H1 (cell line): ENCODE measurements around the gene DDAH2. TPM values are rescaled to one million over a fixed set of nuclear protein-coding genes. Genes with fewer than 3 reads are reported as not detected.

Source experiments
- CTCF ChIA-PET: fragments of 300-600 bp; sonication (Branson Sonifier 250); formaldehyde crosslinking; loops from one replicate; lab custom pipeline; 2021; ENCODE audit not compliant: partially characterized antibody; lab: Charles Lee
- POLR2A ChIA-PET: fragments of 300-600 bp; sonication (Branson Sonifier 250); formaldehyde crosslinking; loops from one replicate; lab custom pipeline; 2021; ENCODE audit warnings: inconsistent platforms; ENCODE audit not compliant: partially characterized antibody; lab: Charles Lee
- DNase-seq, 2 experiments: peaks; one replicate each; pipeline versions ENCODE4 v3.0.0 to v3.0.0-alpha.2; 2010 to 2022; ENCODE audit warnings: low spot score in 2 of 2, low read depth in 1 of 2, mixed read lengths in 1 of 2
- FAIRE-seq: peaks from 2 replicates; lab custom pipeline; 2011; peaks lifted over from hg19 to GRCh38; lab: Jason Lieb, UNC
- H2AFZ ChIP-seq: 2 replicates; pipeline ENCODE4 v1.8.1; 2012; ENCODE audit warnings: low read length, inconsistent platforms
- H2AK5ac ChIP-seq: 2 replicates; pipeline ENCODE4 v1.6.1; 2013; ENCODE audit warnings: low read depth, low read length
- H2BK120ac ChIP-seq: replicated peaks from 2 replicates; pipeline ENCODE3; 2013; ENCODE audit warnings: low read depth, low read length, inconsistent platforms
- H2BK12ac ChIP-seq: 2 replicates; pipeline ENCODE4 v1.6.1; 2013; ENCODE audit warnings: low read depth, low read length
- H2BK15ac ChIP-seq: 2 replicates; pipeline ENCODE4 v1.6.1; 2013; ENCODE audit warnings: low read length
- H2BK20ac ChIP-seq: 2 replicates; pipeline ENCODE4 v1.6.1; 2013; ENCODE audit warnings: low read length
- H2BK5ac ChIP-seq: 2 replicates; pipeline ENCODE4 v1.6.1; 2013; ENCODE audit warnings: low read depth, low read length
- H3K14ac ChIP-seq: 2 replicates; pipeline ENCODE4 v1.6.1; 2013; ENCODE audit warnings: inconsistent platforms; ENCODE audit not compliant: insufficient read length
- H3K18ac ChIP-seq: 2 replicates; pipeline ENCODE4 v1.6.1; 2013; ENCODE audit warnings: low read length; ENCODE audit errors: extremely low read depth
- H3K23ac ChIP-seq: 2 replicates; pipeline ENCODE4 v1.6.1; 2013; ENCODE audit warnings: inconsistent platforms; ENCODE audit not compliant: insufficient read length
- H3K23me2 ChIP-seq: 2 replicates; pipeline ENCODE4 v1.6.1; 2013; ENCODE audit warnings: low read depth, low read length
- H3K27ac ChIP-seq: 2 replicates; pipeline ENCODE4 v1.6.1; 2011; ENCODE audit warnings: low read depth, low read length, inconsistent platforms
- H3K27me3 ChIP-seq, 4 experiments: replicated peaks in 1 of 4; 1 replicate in 1 of 4; 2 replicates in 3 of 4; pipeline versions ENCODE4 v1.6.1 to v1.8.1; 2011 to 2013; ENCODE audit warnings: low read length in 3 of 4, mild to moderate bottlenecking in 3 of 4, inconsistent platforms in 2 of 4, mixed read lengths in 2 of 4, moderate library complexity in 1 of 4; ENCODE audit not compliant: control insufficient read depth in 3 of 4, insufficient read depth in 3 of 4; ENCODE audit errors: extremely low read depth in 1 of 4
- H3K36me3 ChIP-seq, 4 experiments: 2 replicates each; pipeline versions ENCODE4 v1.6.1 to v1.8.1; 2011 to 2013; ENCODE audit warnings: mild to moderate bottlenecking in 4 of 4, low read length in 3 of 4, moderate library complexity in 2 of 4, control low read depth in 1 of 4, inconsistent platforms in 1 of 4; ENCODE audit not compliant: insufficient read depth in 4 of 4, control insufficient read depth in 2 of 4
- H3K4ac ChIP-seq: replicated peaks from 2 replicates; pipeline ENCODE3; 2013; ENCODE audit warnings: low read length, low read depth, mixed read lengths, inconsistent platforms; ENCODE audit not compliant: insufficient read length
- H3K4me1 ChIP-seq, 4 experiments: replicated peaks in 1 of 4; 1 replicate in 1 of 4; 2 replicates in 3 of 4; pipeline versions ENCODE4 v1.6.1 to v1.8.1; 2011 to 2013; ENCODE audit warnings: low read length in 3 of 4, inconsistent platforms in 2 of 4, mixed read lengths in 1 of 4; ENCODE audit not compliant: insufficient read depth in 4 of 4, control insufficient read depth in 3 of 4
- H3K4me2 ChIP-seq, 2 experiments: 2 replicates each; pipeline versions ENCODE4 v1.6.1 to v1.8.1; 2011 to 2013; ENCODE audit warnings: low read depth in 2 of 2, low read length in 2 of 2, control low read depth in 1 of 2, inconsistent platforms in 1 of 2, mild to moderate bottlenecking in 1 of 2; ENCODE audit not compliant: insufficient read depth in 1 of 2
- H3K4me3 ChIP-seq, 4 experiments: fragments of 200-600, 300-600 bp in 1 of 4; sonication (generic), shearing (Covaris generic), sonication (Bioruptor Twin) in 1 of 4; 2 replicates each; pipeline versions ENCODE4 v1.5.1 to v1.8.1; 2011 to 2016; ENCODE audit warnings: low read length in 4 of 4, low read depth in 3 of 4, control low read depth in 2 of 4, inconsistent platforms in 2 of 4, mild to moderate bottlenecking in 2 of 4, mixed read lengths in 1 of 4, moderate library complexity in 1 of 4; ENCODE audit not compliant: insufficient read depth in 2 of 4; ENCODE audit errors: extremely low read depth in 1 of 4
- H3K56ac ChIP-seq: replicated peaks from 2 replicates; pipeline ENCODE3; 2013; ENCODE audit warnings: low read depth, mild to moderate bottlenecking, mixed read lengths, low read length, inconsistent platforms; ENCODE audit not compliant: insufficient read length
- H3K79me1 ChIP-seq: 2 replicates; pipeline ENCODE4 v1.6.1; 2013; ENCODE audit warnings: low read depth, low read length, control low read depth
- H3K79me2 ChIP-seq, 2 experiments: 2 replicates each; pipeline versions ENCODE4 v1.6.1 to v1.8.1; 2012 to 2013; ENCODE audit warnings: low read length in 2 of 2, mild to moderate bottlenecking in 2 of 2, inconsistent platforms in 1 of 2; ENCODE audit not compliant: insufficient read depth in 2 of 2, control insufficient read depth in 1 of 2
- H3K9ac ChIP-seq, 4 experiments: replicated peaks in 1 of 4; 1 replicate in 1 of 4; 2 replicates in 3 of 4; pipeline versions ENCODE4 v1.6.1 to v1.8.1; 2011 to 2013; ENCODE audit warnings: low read depth in 3 of 4, low read length in 3 of 4, control low read depth in 2 of 4, mild to moderate bottlenecking in 2 of 4, moderate library complexity in 2 of 4, inconsistent platforms in 1 of 4; ENCODE audit errors: extremely low read depth in 1 of 4
- H3K9me3 ChIP-seq, 2 experiments: 2 replicates each; pipeline versions ENCODE4 v1.6.1 to v1.8.1; 2012 to 2013; ENCODE audit warnings: mild to moderate bottlenecking in 2 of 2, moderate library complexity in 2 of 2, control low read depth in 1 of 2, inconsistent platforms in 1 of 2, low read depth in 1 of 2, low read length in 1 of 2, mixed read lengths in 1 of 2; ENCODE audit not compliant: insufficient read depth in 2 of 2
- H4K20me1 ChIP-seq, 2 experiments: replicated peaks in 1 of 2; 2 replicates each; pipeline versions ENCODE3 to v1.8.1; 2011 to 2013; ENCODE audit warnings: inconsistent platforms in 2 of 2, low read length in 2 of 2, mild to moderate bottlenecking in 1 of 2; ENCODE audit not compliant: insufficient read depth in 2 of 2, control insufficient read depth in 1 of 2
- H4K5ac ChIP-seq: 2 replicates; pipeline ENCODE4 v1.6.1; 2013; ENCODE audit warnings: low read length, low read depth, mixed read lengths, inconsistent platforms; ENCODE audit not compliant: insufficient read length
- H4K8ac ChIP-seq: 2 replicates; pipeline ENCODE4 v1.8.0; 2013; ENCODE audit warnings: mild to moderate bottlenecking, moderate library complexity, low read length, inconsistent platforms; ENCODE audit not compliant: insufficient read depth; ENCODE audit errors: extremely low read depth
- H4K91ac ChIP-seq: replicated peaks from 2 replicates; pipeline ENCODE3; 2013; ENCODE audit warnings: low read length, mixed read lengths, inconsistent platforms; ENCODE audit not compliant: insufficient read length
- ATF2 ChIP-seq: IDR thresholded peaks from 2 replicates; pipeline ENCODE4 v1.6.1; 2012; ENCODE audit warnings: low read length, inconsistent platforms
- CTCF ChIP-seq, 3 experiments: IDR thresholded peaks; 1 replicate in 2 of 3; 2 replicates in 1 of 3; pipeline versions ENCODE4 v1.5.1 to v1.6.1; 2011; ENCODE audit warnings: low read length in 3 of 3, mild to moderate bottlenecking in 3 of 3, inconsistent platforms in 2 of 3, low read depth in 1 of 3, moderate library complexity in 1 of 3; ENCODE audit not compliant: insufficient read depth in 1 of 3; ENCODE audit errors: control extremely low read depth in 1 of 3
- FOSL1 ChIP-seq: IDR thresholded peaks from 2 replicates; pipeline ENCODE4 v1.6.1; 2011; ENCODE audit warnings: mild to moderate bottlenecking, low read depth, low read length, moderate library complexity; ENCODE audit not compliant: insufficient read depth
- HDAC2 ChIP-seq, 2 experiments: fragments of 300-600 bp in 1 of 2; sonication (generic) in 1 of 2; IDR thresholded peaks; 2 replicates each; pipeline ENCODE4 v1.6.1; 2011 to 2012; ENCODE audit warnings: low read depth in 2 of 2, low read length in 2 of 2, mild to moderate bottlenecking in 2 of 2, moderate library complexity in 2 of 2, borderline replicate concordance in 1 of 2, inconsistent platforms in 1 of 2
- JUND ChIP-seq: IDR thresholded peaks from 2 replicates; pipeline ENCODE4 v1.6.1; 2011; ENCODE audit warnings: mild to moderate bottlenecking, improper control_type of control experiment, low read length
- POU5F1 ChIP-seq: IDR thresholded peaks from 2 replicates; pipeline ENCODE4 v1.6.1; 2011; ENCODE audit warnings: low read depth, mild to moderate bottlenecking, low read length, moderate library complexity
- SIRT6 ChIP-seq: IDR thresholded peaks from one replicate; pipeline ENCODE4 v1.7.1; 2012; ENCODE audit warnings: low read length, inconsistent platforms
- USF2 ChIP-seq: IDR thresholded peaks from 2 replicates; pipeline ENCODE4 v1.6.1; 2011; ENCODE audit warnings: low read length, improper control_type of control experiment
- WGBS, 2 experiments: shearing (Covaris generic) in 1 of 2; methylation state at CpG; one replicate each; pipeline versions ENCODE4 v1.1.6 to v1.1.7; 2013 to 2015; ENCODE audit warnings: low lambda C conversion rate in 2 of 2, mixed read lengths in 2 of 2, inconsistent platforms in 1 of 2, low coverage in 1 of 2, missing lambda C conversion rate in 1 of 2; ENCODE audit not compliant: insufficient replicate concordance in 2 of 2, insufficient coverage in 1 of 2, insufficient read length in 1 of 2; ENCODE audit errors: extremely low coverage in 1 of 2, missing lambda C conversion rate in 1 of 2; 5-methylcytosine and 5-hydroxymethylcytosine counted together
- polyA plus RNA-seq, 7 experiments: library from polyadenylated mRNA; depleted of rRNA in 3 of 7; stranded (reverse) in 5 of 7; unstranded in 2 of 7; fragments of >200 nt in 5 of 7; fragments of 200-250 nt in 2 of 7; gene quantifications; 1 replicate in 5 of 7; 2 replicates in 1 of 7; 4 replicates in 1 of 7; pipeline versions ENCODE4 v1.2.1 to v1.2.3, GENCODE V29; 2011 to 2013; ENCODE audit warnings: missing spikeins in 2 of 7, mixed read lengths in 2 of 7
- total RNA-seq: library from RNA; stranded (reverse); fragmentation: NEBNext Ultra II Directional; extraction: Animal tissue kit (Norgen Biotek cat#: 25700); gene quantifications from 2 replicates; pipeline ENCODE4 v1.2.1, GENCODE V29; 2021

DDAH2 gene
- total and polyA plus RNA-seq, 2 of the 8 experiments (the other 6 are each of a cell fraction or from before 2014, with no cell fraction given): 53.3 to 73.5 TPM

- Histone ChIP-seq H3K9ac (no peak overlapping the region), H3K27ac (no peak overlapping the region), H3K27me3 (no peaks in the 10 kb centered on the region), H2BK120ac (no peak overlapping the region), H4K20me1 (no peaks in the 10 kb centered on the region), H3K14ac (no peak overlapping the region), H3K9me3 (no peaks in the 10 kb centered on the region), H2BK12ac (no peak overlapping the region), H2BK15ac (no peak overlapping the region), H4K91ac (no peak overlapping the region), H3K79me2 (no peaks in the 10 kb centered on the region), H3K4me3 (no peak overlapping the region), H3K56ac (no peak overlapping the region), H2AK5ac (no peak overlapping the region), H3K23ac (no peak overlapping the region), H3K4me2 (no peak overlapping the region), H2BK20ac (no peak overlapping the region), H3K36me3 (peaks cover 0 to 7% (median 4%) of the 10 kb centered on the region in 4 experiments; a peak in 5 of 8 replicates), H4K8ac (no peak overlapping the region), H3K79me1 (no peaks in the 10 kb centered on the region), H2BK5ac (no peak overlapping the region), H2AFZ (no peak overlapping the region), H4K5ac (no peak overlapping the region), H3K23me2 (no peaks in the 10 kb centered on the region), H3K4ac (no peak overlapping the region), H3K4me1 (peaks cover 0 to 15% (median 14%) of the 10 kb centered on the region in 4 experiments; a peak in 6 of 7 replicates), H3K18ac (no peak overlapping the region)
- no peak for DNase-seq
- ChIA-PET CTCF (interaction anchor here (0.9 to 3.7 kb wide), 3 partner anchors 13 to 44 kb away, joined by 3 to 18 read pairs (median 4); no protein-coding TSS in a partner anchor), POLR2A (interaction anchor here (0.6 to 7.2 kb wide), 7 partner anchors 16 to 181 kb away, joined by 3 to 73 read pairs (median 4); partner anchors contain the start of genes CLIC1, DDX39B, GPANK1 and MSH5)
- no peak for FAIRE-seq
- WGBS, 2 experiments: 96% methylated on average over 3 of the region's 3 CpGs; no CpG with 5 or more reads in 1 of the 2 experiments
- no peak for TF ChIP-seq ATF2
- no peak for TF ChIP-seq FOSL1
- no peak for TF ChIP-seq CTCF (IDR thresholded peaks at IDR 0.05; ENCODE audit: control extremely low read depth in 1 of 3, insufficient read depth in 1 of 3, low read depth in 1 of 3, low read length in 3 of 3)
- no peak for TF ChIP-seq SIRT6
- TF ChIP-seq USF2: no peak
- TF ChIP-seq HDAC2 (IDR thresholded peaks at IDR 0.05; ENCODE audit: borderline replicate concordance in 1 of 2, low read depth in 2 of 2, low read length in 2 of 2): no peak
- TF ChIP-seq POU5F1: no peak
- no peak for TF ChIP-seq JUND
Measured at GRCh38 chr6:31722173-31722572, 6.9 kb downstream of the DDAH2 start.
